ENCODE results near the gene MLEC.

DNA sequence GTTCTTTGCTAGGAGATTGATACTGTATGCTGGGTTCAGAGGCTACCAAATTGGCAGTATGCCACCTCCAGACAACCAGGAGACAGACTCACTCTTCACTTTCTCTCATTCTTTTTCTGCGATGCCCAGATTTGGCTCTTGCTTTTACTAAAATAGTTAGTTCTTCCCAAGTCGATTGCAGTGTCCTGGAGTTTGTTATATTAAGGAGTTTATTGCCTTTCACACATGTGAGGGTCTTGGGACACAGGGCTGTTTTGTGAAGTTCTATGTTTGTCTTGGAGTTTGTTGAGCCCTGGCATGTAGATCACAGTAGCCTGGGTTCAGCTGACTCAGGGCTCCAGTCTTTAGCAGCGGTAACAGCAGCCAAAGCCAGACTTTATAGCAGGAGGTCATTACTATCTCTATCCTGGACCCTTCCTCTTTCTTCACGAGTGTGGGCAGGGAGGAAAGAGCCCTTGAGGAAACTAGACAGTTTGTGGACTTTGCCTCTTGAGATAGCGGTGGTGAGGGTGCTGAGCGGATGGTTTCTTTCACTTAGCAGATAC, 1.6 kb downstream of the MLEC start:
- TF ChIP-seq, protein P1, sequence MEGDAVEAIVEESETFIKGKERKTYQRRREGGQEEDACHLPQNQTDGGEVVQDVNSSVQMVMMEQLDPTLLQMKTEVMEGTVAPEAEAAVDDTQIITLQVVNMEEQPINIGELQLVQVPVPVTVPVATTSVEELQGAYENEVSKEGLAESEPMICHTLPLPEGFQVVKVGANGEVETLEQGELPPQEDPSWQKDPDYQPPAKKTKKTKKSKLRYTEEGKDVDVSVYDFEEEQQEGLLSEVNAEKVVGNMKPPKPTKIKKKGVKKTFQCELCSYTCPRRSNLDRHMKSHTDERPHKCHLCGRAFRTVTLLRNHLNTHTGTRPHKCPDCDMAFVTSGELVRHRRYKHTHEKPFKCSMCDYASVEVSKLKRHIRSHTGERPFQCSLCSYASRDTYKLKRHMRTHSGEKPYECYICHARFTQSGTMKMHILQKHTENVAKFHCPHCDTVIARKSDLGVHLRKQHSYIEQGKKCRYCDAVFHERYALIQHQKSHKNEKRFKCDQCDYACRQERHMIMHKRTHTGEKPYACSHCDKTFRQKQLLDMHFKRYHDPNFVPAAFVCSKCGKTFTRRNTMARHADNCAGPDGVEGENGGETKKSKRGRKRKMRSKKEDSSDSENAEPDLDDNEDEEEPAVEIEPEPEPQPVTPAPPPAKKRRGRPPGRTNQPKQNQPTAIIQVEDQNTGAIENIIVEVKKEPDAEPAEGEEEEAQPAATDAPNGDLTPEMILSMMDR (IDR thresholded peaks at IDR 0.05; ENCODE audit: insufficient read depth, low read length) = no peak
- TF ChIP-seq POLR2AphosphoS5 (IDR thresholded peaks at IDR 0.05; ENCODE audit: low read depth) = no peak
- TF ChIP-seq GABPA (IDR thresholded peaks at IDR 0.05; ENCODE audit: low read depth) = no peak
- TF ChIP-seq, protein P2, sequence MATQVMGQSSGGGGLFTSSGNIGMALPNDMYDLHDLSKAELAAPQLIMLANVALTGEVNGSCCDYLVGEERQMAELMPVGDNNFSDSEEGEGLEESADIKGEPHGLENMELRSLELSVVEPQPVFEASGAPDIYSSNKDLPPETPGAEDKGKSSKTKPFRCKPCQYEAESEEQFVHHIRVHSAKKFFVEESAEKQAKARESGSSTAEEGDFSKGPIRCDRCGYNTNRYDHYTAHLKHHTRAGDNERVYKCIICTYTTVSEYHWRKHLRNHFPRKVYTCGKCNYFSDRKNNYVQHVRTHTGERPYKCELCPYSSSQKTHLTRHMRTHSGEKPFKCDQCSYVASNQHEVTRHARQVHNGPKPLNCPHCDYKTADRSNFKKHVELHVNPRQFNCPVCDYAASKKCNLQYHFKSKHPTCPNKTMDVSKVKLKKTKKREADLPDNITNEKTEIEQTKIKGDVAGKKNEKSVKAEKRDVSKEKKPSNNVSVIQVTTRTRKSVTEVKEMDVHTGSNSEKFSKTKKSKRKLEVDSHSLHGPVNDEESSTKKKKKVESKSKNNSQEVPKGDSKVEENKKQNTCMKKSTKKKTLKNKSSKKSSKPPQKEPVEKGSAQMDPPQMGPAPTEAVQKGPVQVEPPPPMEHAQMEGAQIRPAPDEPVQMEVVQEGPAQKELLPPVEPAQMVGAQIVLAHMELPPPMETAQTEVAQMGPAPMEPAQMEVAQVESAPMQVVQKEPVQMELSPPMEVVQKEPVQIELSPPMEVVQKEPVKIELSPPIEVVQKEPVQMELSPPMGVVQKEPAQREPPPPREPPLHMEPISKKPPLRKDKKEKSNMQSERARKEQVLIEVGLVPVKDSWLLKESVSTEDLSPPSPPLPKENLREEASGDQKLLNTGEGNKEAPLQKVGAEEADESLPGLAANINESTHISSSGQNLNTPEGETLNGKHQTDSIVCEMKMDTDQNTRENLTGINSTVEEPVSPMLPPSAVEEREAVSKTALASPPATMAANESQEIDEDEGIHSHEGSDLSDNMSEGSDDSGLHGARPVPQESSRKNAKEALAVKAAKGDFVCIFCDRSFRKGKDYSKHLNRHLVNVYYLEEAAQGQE (IDR thresholded peaks at IDR 0.05; ENCODE audit: insufficient replicate concordance, low read depth) = no peak
